ENCODE measurements around the gene PNPLA7.

PNPLA7 gene

GRCh38 chr9:137462986-137463930 is 86.9 kb downstream of the PNPLA7 start:
- H3K9me3 ChIP-seq (ENCODE audit: control insufficient read depth in 5 of 5, low read length in 5 of 5): no peaks in the 10 kb centered on the region
- H3K4me1 ChIP-seq (ENCODE audit: control insufficient read depth in 5 of 5, insufficient read depth in 5 of 5, low read length in 5 of 5): peaks cover 0 to 19% (median 14%) of the 10 kb centered on the region in 5 donors
- H3K36me3 ChIP-seq (ENCODE audit: control insufficient read depth in 5 of 5, insufficient read depth in 5 of 5, low read length in 5 of 5): peaks cover 0 to 40% (median 14%) of the 10 kb centered on the region in 5 donors
- H3K27me3 ChIP-seq (ENCODE audit: control insufficient read depth in 5 of 5, insufficient read depth in 4 of 5, low read length in 5 of 5): no peaks in the 10 kb centered on the region
- no peak overlapping the region for H3K4me3 ChIP-seq (ENCODE audit: low read depth in 1 of 5, low read length in 5 of 5)
- no peak overlapping the region for H3K9ac ChIP-seq (ENCODE audit: low read length in 5 of 5)
- no peak overlapping the region for H3K27ac ChIP-seq (ENCODE audit: low read depth, low read length)

GRCh38 chr9:137462396-137462985 is 87.7 kb downstream of the PNPLA7 start:
- Histone ChIP-seq H3K27me3 (ENCODE audit: control insufficient read depth in 5 of 5, insufficient read depth in 4 of 5, low read length in 5 of 5) (no peaks in the 10 kb centered on the region), H3K4me1 (ENCODE audit: control insufficient read depth in 5 of 5, insufficient read depth in 5 of 5, low read length in 5 of 5) (peaks cover 0 to 23% (median 22%) of the 10 kb centered on the region in 5 donors), H3K4me3 (ENCODE audit: low read depth in 1 of 5, low read length in 5 of 5) (no peak overlapping the region), H3K9me3 (ENCODE audit: control insufficient read depth in 5 of 5, low read length in 5 of 5) (no peaks in the 10 kb centered on the region), H3K9ac (ENCODE audit: low read length in 5 of 5) (no peak overlapping the region), H3K36me3 (ENCODE audit: control insufficient read depth in 5 of 5, insufficient read depth in 5 of 5, low read length in 5 of 5) (peaks cover 0 to 40% (median 14%) of the 10 kb centered on the region in 5 donors), H3K27ac (ENCODE audit: low read depth, low read length) (no peak overlapping the region)

GRCh38 chr9:137461663-137462395 is 88.4 kb downstream of the PNPLA7 start:
- H3K36me3 ChIP-seq (ENCODE audit: control insufficient read depth in 5 of 5, insufficient read depth in 5 of 5, low read length in 5 of 5): peaks cover 0 to 40% (median 17%) of the 10 kb centered on the region in 5 donors
- H3K27me3 ChIP-seq (ENCODE audit: control insufficient read depth in 5 of 5, insufficient read depth in 4 of 5, low read length in 5 of 5): no peaks in the 10 kb centered on the region
- no peak overlapping the region for H3K4me3 ChIP-seq (ENCODE audit: low read depth in 1 of 5, low read length in 5 of 5)
- no peak overlapping the region for H3K27ac ChIP-seq (ENCODE audit: low read depth, low read length)
- peaks cover 0 to 29% (median 22%) of the 10 kb centered on the region in 5 donors for H3K4me1 ChIP-seq (ENCODE audit: control insufficient read depth in 5 of 5, insufficient read depth in 5 of 5, low read length in 5 of 5)
- H3K9me3 ChIP-seq (ENCODE audit: control insufficient read depth in 5 of 5, low read length in 5 of 5): no peaks in the 10 kb centered on the region
- no peak overlapping the region for H3K9ac ChIP-seq (ENCODE audit: low read length in 5 of 5)

- Histone ChIP-seq H3K36me3 (ENCODE audit: control insufficient read depth in 5 of 5, insufficient read depth in 5 of 5, low read length in 5 of 5) (peaks cover 0 to 43% (median 18%) of the 10 kb centered on the region in 5 donors), H3K4me3 (ENCODE audit: low read depth in 1 of 5, low read length in 5 of 5) (no peak overlapping the region)
Measured at GRCh38 chr9:137461316-137461662, 88.9 kb downstream of the PNPLA7 start.

GRCh38 chr9:137460363-137461315 is 89.6 kb downstream of the PNPLA7 start:
- H3K27ac ChIP-seq (ENCODE audit: low read depth, low read length): no peak overlapping the region
- H3K36me3 ChIP-seq (ENCODE audit: control insufficient read depth in 5 of 5, insufficient read depth in 5 of 5, low read length in 5 of 5): peaks cover 0 to 45% (median 18%) of the 10 kb centered on the region in 5 donors
- H3K4me3 ChIP-seq (ENCODE audit: low read depth in 1 of 5, low read length in 5 of 5): no peak overlapping the region
- H3K4me1 ChIP-seq (ENCODE audit: control insufficient read depth in 5 of 5, insufficient read depth in 5 of 5, low read length in 5 of 5): peaks cover 0 to 40% (median 27%) of the 10 kb centered on the region in 5 donors
- H3K9me3 ChIP-seq (ENCODE audit: control insufficient read depth in 5 of 5, low read length in 5 of 5): no peaks in the 10 kb centered on the region
- H3K9ac ChIP-seq (ENCODE audit: low read length in 5 of 5): peak overlapping the region in 1 of 5 donors; percentile 13
- no peaks in the 10 kb centered on the region for H3K27me3 ChIP-seq (ENCODE audit: control insufficient read depth in 5 of 5, insufficient read depth in 4 of 5, low read length in 5 of 5)

More at GRCh38 chr9:137461316-137461662, 88.9 kb downstream of the PNPLA7 start:
- no peaks in the 10 kb centered on the region for H3K9me3 ChIP-seq (ENCODE audit: control insufficient read depth in 5 of 5, low read length in 5 of 5)
- no peak overlapping the region for H3K9ac ChIP-seq (ENCODE audit: low read length in 5 of 5)
- no peak overlapping the region for H3K27ac ChIP-seq (ENCODE audit: low read depth, low read length)
- H3K4me1 ChIP-seq (ENCODE audit: control insufficient read depth in 5 of 5, insufficient read depth in 5 of 5, low read length in 5 of 5): peaks cover 0 to 34% (median 22%) of the 10 kb centered on the region in 5 donors
- H3K27me3 ChIP-seq (ENCODE audit: control insufficient read depth in 5 of 5, insufficient read depth in 4 of 5, low read length in 5 of 5): no peaks in the 10 kb centered on the region

DNA sequence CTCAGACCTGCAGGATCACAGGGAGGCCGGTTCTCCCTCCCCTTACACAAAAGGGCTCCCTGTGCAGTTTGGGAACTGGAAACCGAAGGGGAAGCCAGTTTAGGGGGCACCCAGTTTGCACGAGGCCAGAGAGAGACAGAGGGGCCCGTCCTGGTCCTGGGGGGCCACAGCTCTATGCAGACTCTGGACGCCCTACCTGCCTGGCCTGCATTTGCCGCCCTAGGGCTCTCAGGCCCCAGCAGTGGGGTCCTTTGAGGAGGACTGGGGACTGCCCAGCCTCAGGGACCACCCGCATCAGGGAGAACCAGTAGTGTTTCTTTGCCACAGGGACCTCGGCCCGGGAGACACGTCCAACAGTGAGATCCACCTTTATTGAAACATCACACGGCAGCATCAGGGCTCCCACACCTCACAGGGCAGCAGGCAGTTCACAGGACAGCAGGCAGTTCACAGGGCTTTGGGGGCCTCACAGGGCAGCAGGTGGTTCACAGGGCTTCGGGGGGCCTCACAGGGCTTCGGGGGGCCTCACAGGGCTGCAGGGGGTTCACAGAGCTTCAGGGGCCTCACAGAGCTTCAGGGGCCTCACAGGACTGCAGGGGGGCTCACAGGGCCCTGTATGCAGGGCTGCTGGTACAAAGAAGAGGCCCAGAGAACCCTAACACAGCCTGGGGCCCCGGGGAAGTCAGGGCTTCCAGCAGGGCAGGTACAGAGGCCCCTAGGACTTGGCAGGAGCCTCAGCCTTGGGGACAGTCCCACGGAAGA is 90.4 kb downstream of the PNPLA7 start:
- H3K4me3 ChIP-seq (ENCODE audit: low read depth in 1 of 5, low read length in 5 of 5): peak overlapping the region in 4 of 5 donors; percentile 55 to 71 (median 65)
- peak overlapping the region; percentile 41 for H3K27ac ChIP-seq (ENCODE audit: low read depth, low read length)

GRCh38 chr9:137459152-137459600 is 91.0 kb downstream of the PNPLA7 start, which contains the start of gene NSMF:
Gene NSMF (minus strand): TSS chr9:137459334. CDS start chr9:137459102, 232 bp downstream.
- H3K9me3 ChIP-seq (ENCODE audit: control insufficient read depth in 5 of 5, low read length in 5 of 5): no peaks in the 10 kb centered on the region
- H3K27ac ChIP-seq (ENCODE audit: low read depth, low read length): peak within 1 kb of the TSS; percentile 41
- peaks cover 0 to 45% (median 18%) of the 10 kb centered on the region in 5 donors for H3K36me3 ChIP-seq (ENCODE audit: control insufficient read depth in 5 of 5, insufficient read depth in 5 of 5, low read length in 5 of 5)
- H3K4me1 ChIP-seq (ENCODE audit: control insufficient read depth in 5 of 5, insufficient read depth in 5 of 5, low read length in 5 of 5): peaks cover 0 to 55% (median 35%) of the 10 kb centered on the region in 5 donors
- H3K9ac ChIP-seq (ENCODE audit: low read length in 5 of 5): peak within 1 kb of the TSS in 4 of 5 donors; percentile 44 to 77 (median 73)
- no peaks in the 10 kb centered on the region for H3K27me3 ChIP-seq (ENCODE audit: control insufficient read depth in 5 of 5, insufficient read depth in 4 of 5, low read length in 5 of 5)
- H3K4me3 ChIP-seq (ENCODE audit: low read depth in 1 of 5, low read length in 5 of 5): peak within 1 kb of the TSS in 4 of 5 donors; percentile 55 to 71 (median 65)

More for the DNA sequence above, 90.4 kb downstream of the PNPLA7 start:
- peaks cover 0 to 48% (median 18%) of the 10 kb centered on the region in 5 donors for H3K36me3 ChIP-seq (ENCODE audit: control insufficient read depth in 5 of 5, insufficient read depth in 5 of 5, low read length in 5 of 5)
- H3K27me3 ChIP-seq (ENCODE audit: control insufficient read depth in 5 of 5, insufficient read depth in 4 of 5, low read length in 5 of 5): no peaks in the 10 kb centered on the region
- no peaks in the 10 kb centered on the region for H3K9me3 ChIP-seq (ENCODE audit: control insufficient read depth in 5 of 5, low read length in 5 of 5)
- H3K4me1 ChIP-seq (ENCODE audit: control insufficient read depth in 5 of 5, insufficient read depth in 5 of 5, low read length in 5 of 5): peaks cover 0 to 49% (median 29%) of the 10 kb centered on the region in 5 donors
- peak overlapping the region in 4 of 5 donors; percentile 44 to 77 (median 70) for H3K9ac ChIP-seq (ENCODE audit: low read length in 5 of 5)

DNA sequence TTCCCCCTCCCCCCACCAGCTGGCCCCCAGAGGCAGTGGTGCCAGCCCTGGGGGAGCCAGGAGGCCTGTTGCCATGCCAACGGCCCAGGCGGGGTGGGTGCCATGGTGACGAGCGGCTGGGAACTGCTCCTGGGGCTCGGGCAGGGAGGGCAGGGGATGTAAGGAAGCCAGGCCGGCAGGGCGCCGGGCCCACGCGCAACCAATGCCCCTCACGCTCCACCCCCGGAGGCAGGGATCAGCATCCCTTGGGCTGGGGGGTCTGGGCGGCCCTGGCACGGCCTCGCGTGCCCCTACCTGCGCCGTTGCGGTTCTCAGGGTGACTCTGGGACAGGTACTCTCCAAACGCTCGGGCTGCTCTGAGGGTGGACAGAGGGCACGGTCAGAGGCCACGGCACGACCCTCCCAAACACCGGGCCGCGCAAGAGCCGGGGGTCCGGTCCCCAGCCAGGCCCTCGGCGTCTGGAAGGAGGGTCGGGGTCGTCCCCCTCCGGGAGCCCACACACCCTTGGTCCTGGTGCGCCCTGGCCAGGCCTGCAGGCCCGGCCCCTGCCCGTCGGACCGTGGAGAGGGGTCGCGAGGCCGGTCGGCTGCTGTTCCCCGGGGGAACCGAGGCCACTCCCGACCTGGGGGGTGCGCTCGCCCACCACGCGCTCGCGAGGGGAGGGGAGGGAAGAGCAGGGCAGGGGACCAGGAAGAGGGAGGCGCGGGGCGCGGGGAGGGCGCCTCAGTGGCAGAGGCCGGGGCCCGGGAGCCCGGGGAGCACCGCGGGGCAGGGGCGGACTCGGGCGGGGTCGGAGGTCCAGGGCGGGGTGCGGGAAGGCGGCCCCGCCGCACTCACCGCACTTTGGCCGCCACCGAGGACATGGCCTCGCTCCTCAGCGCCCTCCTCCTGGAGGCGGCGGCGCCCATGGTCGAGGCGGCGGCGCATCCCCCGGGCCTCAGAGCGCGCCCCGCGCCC is 91.7 kb downstream of the PNPLA7 start:
- peaks cover 0 to 59% (median 40%) of the 10 kb centered on the region in 5 donors for H3K4me1 ChIP-seq (ENCODE audit: control insufficient read depth in 5 of 5, insufficient read depth in 5 of 5, low read length in 5 of 5)
- H3K27me3 ChIP-seq (ENCODE audit: control insufficient read depth in 5 of 5, insufficient read depth in 4 of 5, low read length in 5 of 5): no peaks in the 10 kb centered on the region
- peaks cover 0 to 40% (median 16%) of the 10 kb centered on the region in 5 donors for H3K36me3 ChIP-seq (ENCODE audit: control insufficient read depth in 5 of 5, insufficient read depth in 5 of 5, low read length in 5 of 5)
- no peak overlapping the region for H3K27ac ChIP-seq (ENCODE audit: low read depth, low read length)
- peak overlapping the region in 4 of 5 donors; percentile 29 to 73 (median 66) for H3K9ac ChIP-seq (ENCODE audit: low read length in 5 of 5)
- peak overlapping the region in 4 of 5 donors; percentile 47 to 71 (median 62) for H3K4me3 ChIP-seq (ENCODE audit: low read depth in 1 of 5, low read length in 5 of 5)
- no peaks in the 10 kb centered on the region for H3K9me3 ChIP-seq (ENCODE audit: control insufficient read depth in 5 of 5, low read length in 5 of 5)
